Measurements from ENCODE around the gene SPEG. TPM values are rescaled to one million over a fixed set of nuclear protein-coding genes. Genes with fewer than 3 reads are reported as not detected.

Gene SPEG
- total RNA-seq (2014; rRNA removed): 30.7 and 45.2 TPM in 2 replicates
- Bru-seq, nascent RNA: percentile 61 among the genes with signal in this experiment
- percentile 64 among the genes with signal in this experiment for BruChase-seq, experiment 1, labeled RNA remaining after a 6-hour chase
- BruChase-seq, experiment 2, labeled RNA remaining after a 2-hour chase: percentile 61 among the genes with signal in this experiment
- long read RNA-seq, partial matches to known transcripts: 39 of 63 reads
- long read RNA-seq, other reads (novel, unspliced or antisense): 22 of 63 reads

GRCh38 chr2:219434718-219435525 is at the start of gene SPEG:
Gene SPEG, plus strand, starts transcription at chr2:219434843. Its CDS starts 135 bp downstream, at chr2:219434978.
- H3K4me3 ChIP-seq (ENCODE audit: low read length): no peak within 1 kb of the TSS
- no peaks in the 10 kb centered on the region for H3K27me3 ChIP-seq (ENCODE audit: low read length)
- TF ChIP-seq CTCF (conservative IDR thresholded peaks at IDR 0.05; ENCODE audit: low read depth, low read length) (no peak), EZH2 (IDR thresholded peaks at IDR 0.05; ENCODE audit: low read length, unreplicated experiment) (no peak), EZH2phosphoT487 (IDR thresholded peaks at IDR 0.05; ENCODE audit: borderline replicate concordance, low read length) (no peak)
- no peak within 1 kb of the TSS for H2AFZ ChIP-seq (ENCODE audit: low read length)
- no peak within 1 kb of the TSS for H3K9ac ChIP-seq (ENCODE audit: low read length)
- intact Hi-C loops (cut with micrococcal nuclease): no loop called here
- no peaks in the 10 kb centered on the region for H3K9me2 ChIP-seq (replicated peaks; ENCODE audit: low read length)
- CTCF ChIA-PET: no interaction called here
- H3K4me1 ChIP-seq (ENCODE audit: insufficient read depth, low read length): no peaks in the 10 kb centered on the region
- BruUV-seq (replicated peaks): no TSS peak
- no peaks in the 10 kb centered on the region for H3K36me3 ChIP-seq (ENCODE audit: low read depth, low read length)
- DNase-seq (no peak), ATAC-seq (no peak)
- POLR2A ChIA-PET (ENCODE audit: unreplicated experiment): no interaction called here
- H3K27ac ChIP-seq (ENCODE audit: low read length): no peak within 1 kb of the TSS
- no peaks in the 10 kb centered on the region for H3F3A ChIP-seq (ENCODE audit: low read length, unreplicated experiment)
- H3K79me2 ChIP-seq (ENCODE audit: low read length): no peaks in the 10 kb centered on the region
- no peak within 1 kb of the TSS for H3K4me2 ChIP-seq (ENCODE audit: low read length)
- no peaks in the 10 kb centered on the region for H4K20me1 ChIP-seq (ENCODE audit: low read length)
- no peaks in the 10 kb centered on the region for H3K9me3 ChIP-seq (ENCODE audit: low read length)

- Histone ChIP-seq H3K9me2 (replicated peaks; ENCODE audit: low read length) (no peaks in the 10 kb centered on the region), H3K36me3 (ENCODE audit: low read depth, low read length) (peaks cover 28% of the 10 kb centered on the region), H3K9ac (ENCODE audit: low read length) (no peak overlapping the region), H2AFZ (ENCODE audit: low read length) (no peak overlapping the region), H3K4me1 (ENCODE audit: insufficient read depth, low read length) (peaks cover 15% of the 10 kb centered on the region), H3K9me3 (ENCODE audit: low read length) (no peaks in the 10 kb centered on the region), H3F3A (ENCODE audit: low read length, unreplicated experiment) (no peaks in the 10 kb centered on the region), H3K4me2 (ENCODE audit: low read length) (no peak overlapping the region), H3K4me3 (ENCODE audit: low read length) (no peak overlapping the region), H3K27ac (ENCODE audit: low read length) (no peak overlapping the region), H3K79me2 (ENCODE audit: low read length) (peaks cover 11% of the 10 kb centered on the region), H4K20me1 (ENCODE audit: low read length) (0 out of 2 replicates have a peak, but pooled peaks cover 9% of the 10 kb centered on the region), H3K27me3 (ENCODE audit: low read length) (no peaks in the 10 kb centered on the region)
- DNase-seq (no peak), ATAC-seq (no peak)
- CTCF ChIA-PET: no interaction called here
- intact Hi-C loops (cut with micrococcal nuclease): loop anchor here (5.0 to 10.0 kb wide), 2 partner anchors 112 to 220 kb away; partner anchors contain the start of genes GMPPA and NHEJ1
- TF ChIP-seq CTCF (conservative IDR thresholded peaks at IDR 0.05; ENCODE audit: low read depth, low read length): no peak
- TF ChIP-seq EZH2phosphoT487 (IDR thresholded peaks at IDR 0.05; ENCODE audit: borderline replicate concordance, low read length): no peak
- TF ChIP-seq EZH2 (IDR thresholded peaks at IDR 0.05; ENCODE audit: low read length, unreplicated experiment): no peak
- POLR2A ChIA-PET (ENCODE audit: unreplicated experiment): no interaction called here
- no TSS peak for BruUV-seq (replicated peaks)
These were observed 49.8 kb upstream of the SPEG start for GRCh38 chr2:219384859-219385258.

All from PC-3 (cell line).